HepG2 (cell line): Measurements from ENCODE around the gene GZF1. TPM values are rescaled to one million over a fixed set of nuclear protein-coding genes. Genes with fewer than 3 reads are reported as not detected.

Source experiments
- DR1 ChIP-seq: sonication (generic); formaldehyde crosslinking; IDR thresholded peaks from 2 replicates; pipeline ENCODE4 v1.8.0; 2021; ENCODE audit warnings: mild to moderate bottlenecking, missing genetic modification reagents, inconsistent platforms
- ELF3 ChIP-seq: IDR thresholded peaks from 2 replicates; pipeline ENCODE4 v1.6.1; 2016; ENCODE audit warnings: missing genetic modification reagents, missing compliant biosample characterization
- HBP1 ChIP-seq: IDR thresholded peaks from 2 replicates; pipeline ENCODE4 v1.6.1; 2016; ENCODE audit warnings: low read depth, control low read depth
- HIC2 ChIP-seq: sonication (generic); formaldehyde crosslinking; IDR thresholded peaks from 2 replicates; pipeline ENCODE4 v1.9.0; 2022; ENCODE audit warnings: low read depth, missing genetic modification reagents
- HNRNPK ChIP-seq: fragments of 200-400 bp; formaldehyde crosslinking; IDR thresholded peaks from 2 replicates; pipeline ENCODE4 v1.6.1; 2018; ENCODE audit warnings: low read length, low read depth, moderate library complexity, mild to moderate bottlenecking; ENCODE audit not compliant: poor library complexity, severe bottlenecking
- ISX ChIP-seq: sonication (generic); formaldehyde crosslinking; conservative IDR thresholded peaks from 2 replicates; pipeline ENCODE4 v1.5.0; 2020; ENCODE audit warnings: missing genetic modification reagents
- KLF9 ChIP-seq: IDR thresholded peaks from 2 replicates; pipeline ENCODE4 v1.6.1; 2016; ENCODE audit warnings: low read depth
- MAFG ChIP-seq: sonication (generic); formaldehyde crosslinking; IDR thresholded peaks from 2 replicates; pipeline ENCODE4 v1.5.1; 2020; ENCODE audit warnings: mild to moderate bottlenecking, missing genetic modification reagents
- MXI1 ChIP-seq: IDR thresholded peaks from 3 replicates; pipeline ENCODE4 v1.6.1; 2012; ENCODE audit warnings: low read depth, low read length, inconsistent platforms, borderline replicate concordance
- NPAS2 ChIP-seq: sonication (generic); formaldehyde crosslinking; IDR thresholded peaks from 2 replicates; pipeline ENCODE4 v1.8.0; 2022; ENCODE audit warnings: mild to moderate bottlenecking, missing genetic modification reagents, borderline replicate concordance
- TAF1 ChIP-seq: sonication (generic); formaldehyde crosslinking; IDR thresholded peaks from 2 replicates; pipeline ENCODE4 v1.4.0; 2020; ENCODE audit warnings: missing genetic modification reagents
- TGIF2 ChIP-seq: IDR thresholded peaks from 2 replicates; pipeline ENCODE4 v1.6.1; 2016; ENCODE audit warnings: control low read depth, missing compliant biosample characterization
- THRA ChIP-seq: sonication (generic); formaldehyde crosslinking; IDR thresholded peaks from 2 replicates; pipeline ENCODE4 v1.4.0; 2020; ENCODE audit warnings: missing genetic modification reagents, borderline replicate concordance
- ZHX1 ChIP-seq: sonication (generic); formaldehyde crosslinking; IDR thresholded peaks from 2 replicates; pipeline ENCODE4 v1.8.1; 2022; ENCODE audit warnings: low read depth, mild to moderate bottlenecking, missing genetic modification reagents
- ZNF749 ChIP-seq: sonication (generic); formaldehyde crosslinking; IDR thresholded peaks from 2 replicates; pipeline ENCODE4 v1.8.0; 2022; ENCODE audit warnings: mild to moderate bottlenecking, missing genetic modification reagents, moderate library complexity, borderline replicate concordance
- ZNF792 ChIP-seq: IDR thresholded peaks from 2 replicates; pipeline ENCODE4 v1.6.1; 2016
- ZNF839 ChIP-seq: sonication (generic); formaldehyde crosslinking; IDR thresholded peaks from 2 replicates; pipeline ENCODE4 v1.4.0; 2020; ENCODE audit warnings: missing genetic modification reagents, mild to moderate bottlenecking, borderline replicate concordance
- ZZZ3 ChIP-seq: sonication (generic); formaldehyde crosslinking; IDR thresholded peaks from 2 replicates; pipeline ENCODE4 v1.4.0; 2020; ENCODE audit warnings: missing genetic modification reagents, mild to moderate bottlenecking, borderline replicate concordance
- polyA plus RNA-seq, 8 experiments: library from polyadenylated mRNA; depleted of rRNA in 3 of 8; stranded (reverse) in 7 of 8; unstranded in 1 of 8; fragments of >200 nt; fragmentation: Illumina TruSeq in 4 of 8; extraction: Trizol in 4 of 8; gene quantifications; 2 replicates each; pipeline versions ENCODE4 v1.2.1 to v1.2.3, GENCODE V29; 2011 to 2016; ENCODE audit warnings: low read depth in 4 of 8, missing spikeins in 1 of 8, mixed read lengths in 1 of 8; ENCODE audit not compliant: insufficient read depth in 1 of 8
- total RNA-seq, 5 experiments: library from RNA; depleted of rRNA; stranded (reverse); fragments of >200 nt; fragmentation: Illumina TruSeq; extraction: Trizol; gene quantifications; 2 replicates each; pipeline ENCODE4 v1.2.3, GENCODE V29; 2016; ENCODE audit warnings: low read depth in 1 of 5
- TF ChIP-seq, protein P1 (sequence below): IDR thresholded peaks from 2 replicates; pipeline ENCODE4 v1.6.1; 2016; ENCODE audit warnings: mild to moderate bottlenecking, missing biosample characterization, missing genetic modification reagents
- TF ChIP-seq, protein P2 (sequence below): IDR thresholded peaks from 2 replicates; pipeline ENCODE4 v1.6.1; 2016; ENCODE audit warnings: missing genetic modification reagents, missing compliant biosample characterization

GZF1 gene
- total and polyA plus RNA-seq, 2 of the 13 experiments (the other 11 are each of a cell fraction or from before 2014, with no cell fraction given), result 16.9 to 26.0 TPM

DNA sequence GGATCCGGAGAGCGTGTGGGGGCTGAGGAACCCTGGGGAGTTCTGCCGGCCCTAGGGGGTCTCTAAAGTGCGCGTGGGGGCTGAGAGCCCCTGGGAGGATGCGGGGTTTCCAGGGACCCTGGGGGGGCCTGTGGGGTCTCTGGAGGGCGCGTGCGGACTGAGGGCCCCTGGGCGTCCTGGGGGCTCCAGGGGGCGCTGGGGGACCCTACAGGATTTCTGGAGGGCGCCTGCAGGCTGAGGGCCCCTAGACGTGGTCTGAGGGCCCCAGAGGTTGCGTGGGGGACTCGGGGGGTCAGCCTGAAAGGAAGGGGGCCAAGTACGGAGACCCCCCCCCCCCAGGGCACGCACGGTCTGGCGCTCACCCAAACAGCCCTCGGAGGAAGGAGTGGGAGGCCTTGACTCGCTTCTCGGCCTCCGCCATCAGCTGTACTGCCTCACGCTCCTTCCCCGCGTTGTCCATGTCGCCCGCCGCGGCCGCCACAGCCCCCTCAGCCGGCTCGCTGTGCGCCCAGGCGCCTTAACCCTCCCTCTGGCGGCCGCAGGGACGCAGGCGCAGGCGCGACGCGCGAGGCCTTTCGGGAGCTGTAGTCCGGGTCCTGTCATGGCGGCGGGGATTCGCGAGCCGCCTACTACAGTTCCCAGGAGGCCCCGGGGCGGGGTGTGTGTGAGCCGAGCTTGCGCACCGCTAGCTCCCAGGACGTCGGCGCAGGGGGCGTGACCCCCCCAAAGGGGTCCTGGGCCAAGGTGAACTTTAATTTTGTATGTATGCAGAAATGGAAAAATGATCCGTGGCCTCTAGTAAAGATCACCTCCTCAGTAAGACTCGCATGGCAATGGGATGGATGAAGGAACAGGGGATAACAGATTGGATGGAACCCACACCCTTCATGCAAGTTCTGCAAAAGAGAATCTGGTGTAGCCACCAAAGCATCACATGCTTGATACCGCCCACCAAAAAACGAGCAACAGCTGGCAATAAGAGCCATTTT lies 59.3 kb downstream of the GZF1 start, which contains the start of gene NAPB (continued):
- TF ChIP-seq HIC2 (no peak), ZNF792 (CRISPR knock-in tag) (peak; percentile 95), HNRNPK (peak; percentile 67), ZNF839 (CRISPR knock-in tag) (peak; percentile 83; the same call in 1 of the 2 replicates), ISX (CRISPR knock-in tag) (no peak; the same call in 1 of the 2 replicates), MXI1 (peak; percentile 95; the same call in 1 of the 3 replicates), TGIF2 (CRISPR knock-in tag) (peak; percentile 74), ELF3 (CRISPR knock-in tag) (no peak; the same call in none of the 2 replicates), ZHX1 (peak; percentile 87), THRA (CRISPR knock-in tag) (peak; percentile 73), TAF1 (CRISPR knock-in tag) (peak; percentile 95), KLF9 (peak; percentile 94; the same call in 1 of the 2 replicates), MAFG (no peak), ZNF749 (CRISPR knock-in tag) (no peak; the same call in 1 of the 2 replicates), NPAS2 (no peak), HBP1 (CRISPR knock-in tag) (peak; percentile 85), ZZZ3 (CRISPR knock-in tag) (no peak), DR1 (peak; percentile 71)
- TF ChIP-seq, protein P1, sequence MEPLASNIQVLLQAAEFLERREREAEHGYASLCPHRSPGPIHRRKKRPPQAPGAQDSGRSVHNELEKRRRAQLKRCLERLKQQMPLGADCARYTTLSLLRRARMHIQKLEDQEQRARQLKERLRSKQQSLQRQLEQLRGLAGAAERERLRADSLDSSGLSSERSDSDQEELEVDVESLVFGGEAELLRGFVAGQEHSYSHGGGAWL (CRISPR knock-in tag), result peak; percentile 97
- TF ChIP-seq, protein P2, sequence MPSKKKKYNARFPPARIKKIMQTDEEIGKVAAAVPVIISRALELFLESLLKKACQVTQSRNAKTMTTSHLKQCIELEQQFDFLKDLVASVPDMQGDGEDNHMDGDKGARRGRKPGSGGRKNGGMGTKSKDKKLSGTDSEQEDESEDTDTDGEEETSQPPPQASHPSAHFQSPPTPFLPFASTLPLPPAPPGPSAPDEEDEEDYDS (CRISPR knock-in tag), result peak; percentile 93
